TTC549 (cell line): ENCODE results near the gene AMZ2.
"Not testable (repeated sequence)": the region's sequence is repeated elsewhere in the genome, so short reads cannot be mapped to it uniquely, and the experiment has no call there.

Experiments used
- FAIRE-seq: peaks from 2 replicates; lab custom pipeline; 2012; peaks lifted over from hg19 to GRCh38; lab: Jason Lieb, UNC

Gene AMZ2

GRCh38 chr17:68220786-68221185 lies 27.1 kb upstream of the AMZ2 start:
- FAIRE-seq: not testable (repeated sequence)

GRCh38 chr17:68221786-68222185 lies 26.1 kb upstream of the AMZ2 start:
- FAIRE-seq: no peak

- FAIRE-seq: no peak
Observed at GRCh38 chr17:68222606-68223005, 25.2 kb upstream of the AMZ2 start.

- not testable (repeated sequence) for FAIRE-seq
Observed at GRCh38 chr17:68225055-68225454, 22.8 kb upstream of the AMZ2 start.

- FAIRE-seq: not testable (repeated sequence)
Observed at GRCh38 chr17:68228039-68228680, 19.7 kb upstream of the AMZ2 start.

GRCh38 chr17:68228817-68229570 lies 18.8 kb upstream of the AMZ2 start:
- FAIRE-seq: no peak

GRCh38 chr17:68229619-68230018 lies 18.2 kb upstream of the AMZ2 start:
- FAIRE-seq: no peak

- not testable (repeated sequence) for FAIRE-seq
Observed at GRCh38 chr17:68231131-68231530, 16.7 kb upstream of the AMZ2 start.

- FAIRE-seq: no peak
Observed at GRCh38 chr17:68231541-68231940, 16.3 kb upstream of the AMZ2 start.

GRCh38 chr17:68232741-68233140 lies 15.1 kb upstream of the AMZ2 start:
- FAIRE-seq: not testable (repeated sequence)

- FAIRE-seq: not testable (repeated sequence)
Observed at GRCh38 chr17:68234726-68235335, 13.0 kb upstream of the AMZ2 start.

GRCh38 chr17:68235336-68235791 lies 12.5 kb upstream of the AMZ2 start:
- FAIRE-seq: not testable (repeated sequence)

GRCh38 chr17:68237369-68238163 lies 10.3 kb upstream of the AMZ2 start:
- FAIRE-seq: not testable (repeated sequence)

- FAIRE-seq: no peak
Observed at GRCh38 chr17:68238164-68238870, 9.5 kb upstream of the AMZ2 start.

- FAIRE-seq: no peak
Observed at GRCh38 chr17:68238871-68239253, 9.0 kb upstream of the AMZ2 start.

- no peak for FAIRE-seq
Observed at GRCh38 chr17:68239632-68240366, 8.0 kb upstream of the AMZ2 start.

GRCh38 chr17:68246271-68247028 lies 1.4 kb upstream of the AMZ2 start:
- FAIRE-seq: no peak

GRCh38 chr17:68248199-68248825 lies 469 bp downstream of the AMZ2 start:
- FAIRE-seq: no peak

- FAIRE-seq: no peak
Observed at GRCh38 chr17:68248891-68249290, 1.0 kb downstream of the AMZ2 start.

GRCh38 chr17:68249354-68249765 lies 1.5 kb downstream of the AMZ2 start:
- no peak for FAIRE-seq
